Cardiac ventricle fibroblast (primary cell): Measurements from ENCODE around the gene CACFD1. TPM values are rescaled to one million over a fixed set of nuclear protein-coding genes. Genes with fewer than 3 reads are reported as not detected.

Experiments used
- total RNA-seq: library from RNA; depleted of rRNA; stranded (reverse); fragments of >200 nt; gene quantifications from 2 replicates; pipeline ENCODE4 v1.2.3, GENCODE V29; 2015

The CACFD1 gene
- total RNA-seq: 7.1 and 8.8 TPM in 2 replicates

GRCh38 chr9:133459476-133460404 lies at the start of gene CACFD1:
TSS of gene CACFD1 (plus strand) at chr9:133459978. CDS start at chr9:133460067, 89 bp downstream.

GRCh38 chr9:133417541-133418461 lies 42.0 kb upstream of the CACFD1 start, which contains the start of gene REXO4:
TSS of gene REXO4 (minus strand) at chr9:133418010. CDS start at chr9:133417844, 166 bp downstream.

GRCh38 chr9:133421615-133422542 lies 37.9 kb upstream of the CACFD1 start, which contains the start of gene ADAMTS13:
TSS of gene ADAMTS13 (plus strand) at chr9:133422367. CDS start at chr9:133422444, 77 bp downstream.

GRCh38 chr9:133478851-133479711 lies 19.3 kb downstream of the CACFD1 start, which contains the start of gene SLC2A6:
TSS of gene SLC2A6 (minus strand) at chr9:133479099. CDS start at chr9:133479059, 40 bp downstream.

Other genes starting within 250 kb of the CACFD1 start
- 0.06 TPM in 1 of 2 replicates, not detected in the other for gene ABO, start 184.8 kb upstream of the CACFD1 start, total RNA-seq
- 14.2 and 22.4 TPM in 2 replicates for gene SURF6, start 123.8 kb upstream of the CACFD1 start, total RNA-seq
- gene MED22, start 111.8 kb upstream of the CACFD1 start, total RNA-seq: 9.4 and 19.7 TPM in 2 replicates
- 3,323 and 3,336 TPM in 2 replicates for gene RPL7A, start 111.8 kb upstream of the CACFD1 start, total RNA-seq
- gene SURF1, start 103.5 kb upstream of the CACFD1 start, total RNA-seq: 33.7 and 38.0 TPM in 2 replicates
- 17.9 and 19.8 TPM in 2 replicates for gene SURF2, start 103.4 kb upstream of the CACFD1 start, total RNA-seq
- 252 and 275 TPM in 2 replicates for gene SURF4, start 83.9 kb upstream of the CACFD1 start, total RNA-seq
- gene STKLD1, start 83.6 kb upstream of the CACFD1 start, total RNA-seq: 0.34 TPM in 1 of 2 replicates, not detected in the other
- gene REXO4, start 42.0 kb upstream of the CACFD1 start, total RNA-seq: 20.2 and 23.3 TPM in 2 replicates
- gene ADAMTS13, start 37.6 kb upstream of the CACFD1 start, total RNA-seq: 2.2 and 3.4 TPM in 2 replicates
- 7.0 and 7.7 TPM in 2 replicates for gene SLC2A6, start 19.1 kb downstream of the CACFD1 start, total RNA-seq
- not detected in 2 replicates for gene MYMK, start 65.0 kb downstream of the CACFD1 start, total RNA-seq
- 5.8 and 6.8 TPM in 2 replicates for gene ADAMTSL2, start 74.7 kb downstream of the CACFD1 start, total RNA-seq
- 0.15 and 0.81 TPM in 2 replicates for gene FAM163B, start 149.4 kb downstream of the CACFD1 start, total RNA-seq
- gene DBH, start 176.4 kb downstream of the CACFD1 start, total RNA-seq: not detected in 2 replicates